ENCODE measurements around the gene TRIM63.
"Not testable (repeated sequence)": the region's sequence is repeated elsewhere in the genome, so short reads cannot be mapped to it uniquely, and the experiment has no call there.

DNA sequence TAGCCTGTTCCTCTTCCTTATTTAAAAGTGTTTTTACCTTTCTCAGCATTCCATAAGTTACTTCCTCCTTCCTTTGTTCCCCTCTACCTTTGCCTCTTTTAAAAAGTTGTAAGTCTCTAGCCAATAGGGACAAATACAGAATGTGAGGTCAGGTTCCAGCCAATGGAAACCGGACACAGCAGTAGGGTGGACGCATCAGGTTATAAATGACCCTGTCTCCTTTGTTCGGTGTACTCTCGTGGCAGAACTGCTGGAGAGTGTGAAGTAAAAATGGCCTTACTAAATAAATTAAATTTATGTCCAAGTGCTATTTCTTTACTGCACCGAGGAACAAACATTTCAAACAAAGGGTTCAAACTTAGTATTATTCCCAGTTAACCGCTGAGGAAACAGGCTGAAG lies 26.1 kb upstream of the TRIM63 start:
- TF ChIP-seq FOSL2 (IDR thresholded peaks at IDR 0.05; ENCODE audit: borderline replicate concordance, low read depth); SIN3A (IDR thresholded peaks at IDR 0.05; ENCODE audit: borderline replicate concordance, low read depth, low read length); MEF2A (IDR thresholded peaks at IDR 0.05; ENCODE audit: borderline replicate concordance, low read depth); ELF1 (IDR thresholded peaks at IDR 0.05); POLR2AphosphoS5 (IDR thresholded peaks at IDR 0.05; ENCODE audit: low read depth, low read length); MXI1 (IDR thresholded peaks at IDR 0.05; ENCODE audit: low read depth, low read length): not testable (repeated sequence)
- TF ChIP-seq, protein P1, sequence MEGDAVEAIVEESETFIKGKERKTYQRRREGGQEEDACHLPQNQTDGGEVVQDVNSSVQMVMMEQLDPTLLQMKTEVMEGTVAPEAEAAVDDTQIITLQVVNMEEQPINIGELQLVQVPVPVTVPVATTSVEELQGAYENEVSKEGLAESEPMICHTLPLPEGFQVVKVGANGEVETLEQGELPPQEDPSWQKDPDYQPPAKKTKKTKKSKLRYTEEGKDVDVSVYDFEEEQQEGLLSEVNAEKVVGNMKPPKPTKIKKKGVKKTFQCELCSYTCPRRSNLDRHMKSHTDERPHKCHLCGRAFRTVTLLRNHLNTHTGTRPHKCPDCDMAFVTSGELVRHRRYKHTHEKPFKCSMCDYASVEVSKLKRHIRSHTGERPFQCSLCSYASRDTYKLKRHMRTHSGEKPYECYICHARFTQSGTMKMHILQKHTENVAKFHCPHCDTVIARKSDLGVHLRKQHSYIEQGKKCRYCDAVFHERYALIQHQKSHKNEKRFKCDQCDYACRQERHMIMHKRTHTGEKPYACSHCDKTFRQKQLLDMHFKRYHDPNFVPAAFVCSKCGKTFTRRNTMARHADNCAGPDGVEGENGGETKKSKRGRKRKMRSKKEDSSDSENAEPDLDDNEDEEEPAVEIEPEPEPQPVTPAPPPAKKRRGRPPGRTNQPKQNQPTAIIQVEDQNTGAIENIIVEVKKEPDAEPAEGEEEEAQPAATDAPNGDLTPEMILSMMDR (IDR thresholded peaks at IDR 0.05), result not testable (repeated sequence)
- TF ChIP-seq, protein P2, sequence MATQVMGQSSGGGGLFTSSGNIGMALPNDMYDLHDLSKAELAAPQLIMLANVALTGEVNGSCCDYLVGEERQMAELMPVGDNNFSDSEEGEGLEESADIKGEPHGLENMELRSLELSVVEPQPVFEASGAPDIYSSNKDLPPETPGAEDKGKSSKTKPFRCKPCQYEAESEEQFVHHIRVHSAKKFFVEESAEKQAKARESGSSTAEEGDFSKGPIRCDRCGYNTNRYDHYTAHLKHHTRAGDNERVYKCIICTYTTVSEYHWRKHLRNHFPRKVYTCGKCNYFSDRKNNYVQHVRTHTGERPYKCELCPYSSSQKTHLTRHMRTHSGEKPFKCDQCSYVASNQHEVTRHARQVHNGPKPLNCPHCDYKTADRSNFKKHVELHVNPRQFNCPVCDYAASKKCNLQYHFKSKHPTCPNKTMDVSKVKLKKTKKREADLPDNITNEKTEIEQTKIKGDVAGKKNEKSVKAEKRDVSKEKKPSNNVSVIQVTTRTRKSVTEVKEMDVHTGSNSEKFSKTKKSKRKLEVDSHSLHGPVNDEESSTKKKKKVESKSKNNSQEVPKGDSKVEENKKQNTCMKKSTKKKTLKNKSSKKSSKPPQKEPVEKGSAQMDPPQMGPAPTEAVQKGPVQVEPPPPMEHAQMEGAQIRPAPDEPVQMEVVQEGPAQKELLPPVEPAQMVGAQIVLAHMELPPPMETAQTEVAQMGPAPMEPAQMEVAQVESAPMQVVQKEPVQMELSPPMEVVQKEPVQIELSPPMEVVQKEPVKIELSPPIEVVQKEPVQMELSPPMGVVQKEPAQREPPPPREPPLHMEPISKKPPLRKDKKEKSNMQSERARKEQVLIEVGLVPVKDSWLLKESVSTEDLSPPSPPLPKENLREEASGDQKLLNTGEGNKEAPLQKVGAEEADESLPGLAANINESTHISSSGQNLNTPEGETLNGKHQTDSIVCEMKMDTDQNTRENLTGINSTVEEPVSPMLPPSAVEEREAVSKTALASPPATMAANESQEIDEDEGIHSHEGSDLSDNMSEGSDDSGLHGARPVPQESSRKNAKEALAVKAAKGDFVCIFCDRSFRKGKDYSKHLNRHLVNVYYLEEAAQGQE (IDR thresholded peaks at IDR 0.05; ENCODE audit: low read depth, low read length), result not testable (repeated sequence)
- TF ChIP-seq, protein P3, sequence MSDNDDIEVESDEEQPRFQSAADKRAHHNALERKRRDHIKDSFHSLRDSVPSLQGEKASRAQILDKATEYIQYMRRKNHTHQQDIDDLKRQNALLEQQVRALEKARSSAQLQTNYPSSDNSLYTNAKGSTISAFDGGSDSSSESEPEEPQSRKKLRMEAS (IDR thresholded peaks at IDR 0.05; ENCODE audit: low read depth), result not testable (repeated sequence)
- TF ChIP-seq, protein P4, sequence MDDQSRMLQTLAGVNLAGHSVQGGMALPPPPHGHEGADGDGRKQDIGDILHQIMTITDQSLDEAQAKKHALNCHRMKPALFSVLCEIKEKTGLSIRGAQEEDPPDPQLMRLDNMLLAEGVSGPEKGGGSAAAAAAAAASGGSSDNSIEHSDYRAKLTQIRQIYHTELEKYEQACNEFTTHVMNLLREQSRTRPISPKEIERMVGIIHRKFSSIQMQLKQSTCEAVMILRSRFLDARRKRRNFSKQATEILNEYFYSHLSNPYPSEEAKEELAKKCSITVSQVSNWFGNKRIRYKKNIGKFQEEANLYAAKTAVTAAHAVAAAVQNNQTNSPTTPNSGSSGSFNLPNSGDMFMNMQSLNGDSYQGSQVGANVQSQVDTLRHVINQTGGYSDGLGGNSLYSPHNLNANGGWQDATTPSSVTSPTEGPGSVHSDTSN (IDR thresholded peaks at IDR 0.05), result not testable (repeated sequence)

Measured in SK-N-SH (cell line).